A673 (cell line): ENCODE results near the gene TFF2. TPM values are rescaled to one million over a fixed set of nuclear protein-coding genes. Genes with fewer than 3 reads are reported as not detected.

Experiments used
- BruUV-seq: library from RNA; stranded (reverse); fragments of 400-500 nt; replicated peaks from 2 replicates; lab custom pipeline; 2021; lab: Mats Ljungman, UMichigan
- CTCF ChIA-PET: fragments of 300-600 bp; sonication (Branson Sonifier 250); formaldehyde crosslinking; loops from one replicate; lab custom pipeline; 2022; ENCODE audit warnings: antibody characterized with exemption; lab: Charles Lee
- POLR2A ChIA-PET: fragments of 300-600 bp; sonication (Branson Sonifier 250); formaldehyde crosslinking; loops from one replicate; lab custom pipeline; 2022; ENCODE audit warnings: antibody characterized with exemption; ENCODE audit not compliant: low non-redundant PET; lab: Charles Lee
- DNase-seq: peaks from one replicate; pipeline ENCODE4 v3.0.0-alpha.2; 2015; ENCODE audit warnings: low spot score
- H3K27ac ChIP-seq: fragments of 200-600 bp; sonication (generic); 2 replicates; pipeline ENCODE4 v1.5.1; 2016; ENCODE audit warnings: mixed run types, low read depth, mild to moderate bottlenecking, mixed read lengths, antibody characterized with exemption, low read length; ENCODE audit not compliant: poor library complexity, severe bottlenecking
- H3K27me3 ChIP-seq: fragments of 200-600 bp; sonication (generic); replicated peaks from 2 replicates; pipeline ENCODE4 v1.6.1; 2017; ENCODE audit warnings: mixed run types, low read depth, mild to moderate bottlenecking, mixed read lengths, antibody characterized with exemption, low read length; ENCODE audit not compliant: insufficient read depth, poor library complexity
- H3K36me3 ChIP-seq: fragments of 200-600 bp; sonication (generic); 2 replicates; pipeline ENCODE4 v1.6.1; 2016; ENCODE audit warnings: mixed run types, mild to moderate bottlenecking, mixed read lengths, antibody characterized with exemption, low read length; ENCODE audit not compliant: insufficient read depth, poor library complexity, severe bottlenecking
- H3K4me1 ChIP-seq: fragments of 200-600 bp; sonication (generic); 2 replicates; pipeline ENCODE4 v1.6.1; 2017; ENCODE audit warnings: mixed run types, mild to moderate bottlenecking, mixed read lengths, antibody characterized with exemption, low read length; ENCODE audit not compliant: insufficient read depth, poor library complexity, severe bottlenecking
- H3K4me3 ChIP-seq: fragments of 200-600 bp; sonication (generic); 2 replicates; pipeline ENCODE4 v1.5.1; 2016; ENCODE audit warnings: low read depth, mixed run types, mild to moderate bottlenecking, mixed read lengths, low read length; ENCODE audit not compliant: poor library complexity, severe bottlenecking
- H3K9me3 ChIP-seq: fragments of 200-600 bp; sonication (generic); 2 replicates; pipeline ENCODE4 v1.6.1; 2016; ENCODE audit warnings: mixed run types, low read depth, mild to moderate bottlenecking, mixed read lengths, antibody characterized with exemption, low read length; ENCODE audit not compliant: poor library complexity, severe bottlenecking
- CTCF ChIP-seq: fragments of 300-800, 200-600 bp; sonication (generic); conservative IDR thresholded peaks from 2 replicates; pipeline ENCODE4 v1.5.1; 2017; ENCODE audit warnings: low read depth, mild to moderate bottlenecking, antibody characterized with exemption, low read length, moderate library complexity, mixed read lengths
- EZH2 ChIP-seq: fragments of 200-600 bp; sonication (generic); IDR thresholded peaks from 2 replicates; pipeline ENCODE4 v1.6.1; 2017; ENCODE audit warnings: borderline replicate concordance, low read depth, mild to moderate bottlenecking, mixed read lengths, antibody characterized with exemption, low read length; ENCODE audit not compliant: poor library complexity, severe bottlenecking
- intact Hi-C: fragments of 100-400 bp; cut with micrococcal nuclease; formaldehyde crosslinking; loops from one replicate; pipeline ENCODE4 v1.10.0; 2022; ENCODE audit not compliant: unreplicated experiment
- total RNA-seq: library from RNA; stranded (reverse); gene quantifications from 2 replicates; pipeline ENCODE4 v1.2.3, GENCODE V29; 2021

Gene TFF2
- total RNA-seq, 1 experiment from 2014 or later = not detected

- intact Hi-C loops = no loop called here
- ChIA-PET CTCF (no interaction called here), POLR2A (no interaction called here)
- Histone ChIP-seq H3K4me3 (no peak overlapping the region), H3K27ac (no peak overlapping the region), H3K36me3 (no peaks in the 10 kb centered on the region), H3K27me3 (no peaks in the 10 kb centered on the region), H3K9me3 (no peaks in the 10 kb centered on the region), H3K4me1 (no peaks in the 10 kb centered on the region)
- BruUV-seq = no TSS peak
- DNase-seq = no peak
- TF ChIP-seq EZH2 (no peak), CTCF (no peak)
These were observed 8.8 kb downstream of the TFF2 start for GRCh38 chr21:42341776-42342542.

GRCh38 chr21:42340187-42341050 lies 10.4 kb downstream of the TFF2 start:
- Histone ChIP-seq H3K27ac (no peak overlapping the region), H3K27me3 (peaks cover 13% of the 10 kb centered on the region), H3K4me1 (no peaks in the 10 kb centered on the region), H3K4me3 (no peak overlapping the region), H3K9me3 (no peaks in the 10 kb centered on the region), H3K36me3 (no peaks in the 10 kb centered on the region)
- TF ChIP-seq CTCF (no peak), EZH2 (no peak)
- no peak for DNase-seq
- BruUV-seq = no TSS peak
- intact Hi-C loops = no loop called here
- CTCF ChIA-PET = interaction anchor here (0.5 kb wide), 1 partner anchor 223 kb away, joined by 4 read pairs; no protein-coding TSS in a partner anchor
- POLR2A ChIA-PET = no interaction called here

DNA sequence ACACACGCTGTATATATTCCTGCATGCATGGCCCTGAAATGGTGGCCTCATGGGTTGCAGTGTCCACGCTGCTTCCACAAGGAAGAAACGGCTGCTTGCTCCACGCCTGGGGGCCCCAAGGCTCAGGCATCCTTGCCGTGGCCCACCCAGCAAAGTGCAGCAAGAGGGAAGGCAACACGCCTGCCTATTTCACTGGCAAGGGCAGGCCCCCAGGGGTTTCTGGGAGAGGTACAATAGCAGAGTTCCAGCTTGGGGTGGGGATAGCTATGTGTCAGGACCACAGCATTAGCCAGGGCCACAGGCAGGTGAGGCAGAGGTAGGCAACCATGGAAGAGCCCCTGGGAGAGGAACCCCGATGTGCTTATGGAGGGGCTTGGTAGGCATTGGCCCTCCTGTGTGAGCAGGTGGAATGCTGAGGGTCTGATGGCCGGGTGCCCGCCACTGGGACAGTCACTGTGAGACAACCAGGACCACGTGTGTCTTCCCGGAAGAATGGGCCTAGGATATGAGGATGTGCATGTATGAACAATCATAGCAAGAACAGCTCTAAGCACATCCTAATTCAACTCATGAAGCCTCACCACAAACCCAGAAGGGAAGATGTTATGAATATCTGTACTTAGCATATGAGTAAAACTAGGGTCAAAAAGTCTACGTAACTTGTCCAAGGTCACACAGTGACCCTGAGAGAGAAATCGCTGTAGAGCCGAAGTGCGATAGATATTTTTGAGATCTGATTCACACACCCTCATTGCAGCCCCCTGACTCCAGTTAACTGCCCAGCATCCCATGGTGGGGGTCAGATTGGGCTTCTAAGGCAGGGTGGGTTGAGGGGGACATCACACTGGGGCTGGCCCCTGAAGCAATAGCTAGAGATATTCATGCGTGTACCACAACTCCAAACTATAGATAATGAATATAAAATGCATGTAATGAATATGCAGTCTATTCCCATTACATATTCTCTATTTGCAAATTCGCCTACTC lies 11.8 kb downstream of the TFF2 start:
- Histone ChIP-seq H3K9me3 (no peaks in the 10 kb centered on the region), H3K27me3 (peaks cover 15% of the 10 kb centered on the region), H3K4me3 (no peak overlapping the region), H3K27ac (no peak overlapping the region), H3K36me3 (no peaks in the 10 kb centered on the region), H3K4me1 (no peaks in the 10 kb centered on the region)
- ChIA-PET CTCF (interaction anchor here (0.6 kb wide), 1 partner anchor 160 kb away, joined by 3 read pairs; no protein-coding TSS in a partner anchor), POLR2A (no interaction called here)
- intact Hi-C loops = loop anchor here (2.0 kb wide), 1 partner anchor 112 kb away; no protein-coding TSS in a partner anchor
- TF ChIP-seq EZH2 (no peak), CTCF (no peak)
- BruUV-seq = no TSS peak
- no peak for DNase-seq
